ENCODE results near the gene GADD45GIP1.

Gene GADD45GIP1

DNA sequence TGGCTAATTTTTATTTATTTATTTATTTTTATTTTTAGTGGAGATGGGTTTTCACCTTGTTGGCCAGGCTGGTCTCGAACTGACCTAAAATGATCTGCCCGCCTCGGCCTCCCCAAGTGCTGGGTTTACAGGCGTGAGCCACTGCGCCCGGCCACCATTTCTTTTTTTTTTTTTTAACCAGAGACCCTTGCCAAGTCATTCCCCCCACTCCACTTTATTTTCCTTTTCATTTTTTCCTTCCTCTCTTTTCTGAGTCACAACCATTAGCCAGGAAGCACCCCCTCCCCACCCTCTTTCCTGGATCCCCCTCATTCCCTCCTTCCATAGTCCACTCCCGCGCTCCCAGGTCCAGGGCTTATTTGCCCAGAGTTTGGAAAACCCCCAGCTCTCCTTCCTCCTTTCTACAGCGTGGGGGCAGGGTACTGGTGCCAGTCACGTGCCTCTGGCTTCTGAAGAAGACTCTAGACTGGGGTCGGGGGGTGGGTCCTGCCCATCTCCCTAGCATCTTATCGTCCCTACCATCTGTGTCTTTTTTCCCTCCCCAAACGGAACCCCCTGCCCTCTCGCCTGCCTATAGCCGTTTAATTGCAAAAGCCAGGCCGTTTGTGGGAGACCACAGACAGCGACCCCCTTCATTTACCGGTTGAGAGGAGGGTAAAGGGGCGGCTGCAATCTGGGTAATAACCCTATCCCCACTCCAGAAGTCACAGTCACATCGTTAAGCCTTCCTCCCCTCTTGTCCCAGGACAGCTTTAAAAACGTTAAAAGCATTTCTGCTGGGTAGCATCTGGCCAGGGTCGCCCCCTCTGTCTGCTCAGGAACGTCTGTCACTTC, 19.7 kb downstream of the GADD45GIP1 start:
- H2AFZ ChIP-seq (ENCODE audit: low read length) = no peak overlapping the region

DNA sequence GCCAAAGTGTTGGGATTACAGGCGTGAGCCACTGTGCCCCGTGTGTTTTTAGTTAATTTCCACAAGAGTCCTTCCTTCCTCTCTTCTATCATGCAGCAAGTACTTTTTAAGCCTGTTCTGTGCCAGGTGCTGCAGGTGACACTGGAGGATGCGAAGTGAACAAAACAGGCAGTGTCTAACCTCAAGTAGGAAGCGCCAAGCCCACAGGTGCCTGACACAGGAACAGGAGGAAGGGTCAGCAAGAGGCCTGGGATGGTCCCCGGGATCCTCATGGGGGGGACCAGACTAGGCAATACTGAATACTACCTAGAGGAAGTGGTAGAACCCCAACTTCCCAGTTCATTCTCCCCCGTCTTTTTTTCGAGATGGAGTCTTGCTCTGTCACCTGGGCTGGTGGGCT, 20.4 kb downstream of the GADD45GIP1 start:
- no peak for TF ChIP-seq EZH2 (IDR thresholded peaks at IDR 0.05; ENCODE audit: borderline replicate concordance, low read length)
- TF ChIP-seq, protein P1, sequence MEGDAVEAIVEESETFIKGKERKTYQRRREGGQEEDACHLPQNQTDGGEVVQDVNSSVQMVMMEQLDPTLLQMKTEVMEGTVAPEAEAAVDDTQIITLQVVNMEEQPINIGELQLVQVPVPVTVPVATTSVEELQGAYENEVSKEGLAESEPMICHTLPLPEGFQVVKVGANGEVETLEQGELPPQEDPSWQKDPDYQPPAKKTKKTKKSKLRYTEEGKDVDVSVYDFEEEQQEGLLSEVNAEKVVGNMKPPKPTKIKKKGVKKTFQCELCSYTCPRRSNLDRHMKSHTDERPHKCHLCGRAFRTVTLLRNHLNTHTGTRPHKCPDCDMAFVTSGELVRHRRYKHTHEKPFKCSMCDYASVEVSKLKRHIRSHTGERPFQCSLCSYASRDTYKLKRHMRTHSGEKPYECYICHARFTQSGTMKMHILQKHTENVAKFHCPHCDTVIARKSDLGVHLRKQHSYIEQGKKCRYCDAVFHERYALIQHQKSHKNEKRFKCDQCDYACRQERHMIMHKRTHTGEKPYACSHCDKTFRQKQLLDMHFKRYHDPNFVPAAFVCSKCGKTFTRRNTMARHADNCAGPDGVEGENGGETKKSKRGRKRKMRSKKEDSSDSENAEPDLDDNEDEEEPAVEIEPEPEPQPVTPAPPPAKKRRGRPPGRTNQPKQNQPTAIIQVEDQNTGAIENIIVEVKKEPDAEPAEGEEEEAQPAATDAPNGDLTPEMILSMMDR (IDR thresholded peaks at IDR 0.05; ENCODE audit: low read length) = no peak
- Histone ChIP-seq H3F3A (ENCODE audit: insufficient read depth, low read length) (peaks cover 38% of the 10 kb centered on the region), H3K9ac (ENCODE audit: low read length) (peak overlapping the region; percentile 78), H3K79me2 (ENCODE audit: insufficient read depth, low read length) (peaks cover 39% of the 10 kb centered on the region), H3K27ac (ENCODE audit: low read depth, low read length, poor library complexity, severe bottlenecking) (peak overlapping the region; percentile 95), H4K20me1 (ENCODE audit: insufficient read depth, low read length) (0 out of 2 replicates have a peak, but pooled peaks cover 3% of the 10 kb centered on the region), H3K27me3 (ENCODE audit: insufficient read depth, low read length) (no peaks in the 10 kb centered on the region), H3K9me2 (ENCODE audit: low read depth, low read length) (no peaks in the 10 kb centered on the region), H3K4me3 (ENCODE audit: low read depth, low read length, poor library complexity, severe bottlenecking) (no peak overlapping the region), H3K9me3 (ENCODE audit: low read length) (no peaks in the 10 kb centered on the region), H3K4me1 (ENCODE audit: insufficient read depth, low read length, severe bottlenecking) (peaks cover 64% of the 10 kb centered on the region), H3K36me3 (ENCODE audit: insufficient read depth, low read length) (peaks cover 34% of the 10 kb centered on the region), H2AFZ (ENCODE audit: low read length) (no peak overlapping the region), H3K4me2 (ENCODE audit: low read length) (peak overlapping the region; percentile 57)

More for the DNA sequence above, 19.7 kb downstream of the GADD45GIP1 start:
- H3K36me3 ChIP-seq (ENCODE audit: insufficient read depth, low read length) = peaks cover 38% of the 10 kb centered on the region
- TF ChIP-seq EZH2 (IDR thresholded peaks at IDR 0.05; ENCODE audit: borderline replicate concordance, low read length) = no peak
- TF ChIP-seq, protein P1 (IDR thresholded peaks at IDR 0.05; ENCODE audit: low read length) = no peak
- H3K4me3 ChIP-seq (ENCODE audit: low read depth, low read length, poor library complexity, severe bottlenecking) = peak overlapping the region; percentile 99
- 0 out of 2 replicates have a peak, but pooled peaks cover 3% of the 10 kb centered on the region for H4K20me1 ChIP-seq (ENCODE audit: insufficient read depth, low read length)
- peak overlapping the region; percentile 95 for H3K27ac ChIP-seq (ENCODE audit: low read depth, low read length, poor library complexity, severe bottlenecking)
- peak overlapping the region; percentile 85 for H3K4me2 ChIP-seq (ENCODE audit: low read length)
- H3F3A ChIP-seq (ENCODE audit: insufficient read depth, low read length) = peaks cover 40% of the 10 kb centered on the region
- no peaks in the 10 kb centered on the region for H3K27me3 ChIP-seq (ENCODE audit: insufficient read depth, low read length)
- peaks cover 63% of the 10 kb centered on the region for H3K4me1 ChIP-seq (ENCODE audit: insufficient read depth, low read length, severe bottlenecking)
- H3K79me2 ChIP-seq (ENCODE audit: insufficient read depth, low read length) = peaks cover 31% of the 10 kb centered on the region
- peak overlapping the region; percentile 78 for H3K9ac ChIP-seq (ENCODE audit: low read length)
- H3K9me2 ChIP-seq (ENCODE audit: low read depth, low read length) = no peaks in the 10 kb centered on the region
- no peaks in the 10 kb centered on the region for H3K9me3 ChIP-seq (ENCODE audit: low read length)

DNA sequence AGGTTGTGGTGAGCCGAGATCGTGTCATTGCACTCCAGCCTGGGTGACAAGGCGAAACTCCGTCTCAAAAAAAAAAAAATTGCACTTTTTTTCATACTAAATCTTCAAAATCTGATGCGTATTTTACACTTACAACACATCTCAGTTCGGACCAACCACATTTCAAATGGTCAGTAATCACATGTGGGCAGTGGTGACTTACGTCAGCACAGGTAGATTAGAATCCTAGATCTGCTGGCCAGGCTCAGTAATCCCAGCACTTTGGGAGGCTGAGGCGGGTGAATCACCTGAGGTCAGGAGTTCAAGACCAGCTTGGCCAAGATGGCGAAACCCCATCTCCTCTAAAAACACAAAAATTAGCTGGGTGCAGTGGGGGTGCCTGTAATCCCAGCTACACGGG, 22.0 kb downstream of the GADD45GIP1 start:
- 0 out of 2 replicates have a peak, but pooled peaks cover 3% of the 10 kb centered on the region for H4K20me1 ChIP-seq (ENCODE audit: insufficient read depth, low read length)
- no peak overlapping the region for H2AFZ ChIP-seq (ENCODE audit: low read length)
- H3K4me1 ChIP-seq (ENCODE audit: insufficient read depth, low read length, severe bottlenecking) = peaks cover 52% of the 10 kb centered on the region
- no peak overlapping the region for H3K9ac ChIP-seq (ENCODE audit: low read length)
- H3K9me2 ChIP-seq (ENCODE audit: low read depth, low read length) = no peaks in the 10 kb centered on the region
- peaks cover 26% of the 10 kb centered on the region for H3F3A ChIP-seq (ENCODE audit: insufficient read depth, low read length)
- TF ChIP-seq EZH2 (IDR thresholded peaks at IDR 0.05; ENCODE audit: borderline replicate concordance, low read length) = no peak
- TF ChIP-seq, protein P1 (IDR thresholded peaks at IDR 0.05; ENCODE audit: low read length) = no peak
- no peak overlapping the region for H3K4me2 ChIP-seq (ENCODE audit: low read length)
- H3K27ac ChIP-seq (ENCODE audit: low read depth, low read length, poor library complexity, severe bottlenecking) = peak overlapping the region; percentile 21
- no peak overlapping the region for H3K4me3 ChIP-seq (ENCODE audit: low read depth, low read length, poor library complexity, severe bottlenecking)
- peaks cover 31% of the 10 kb centered on the region for H3K36me3 ChIP-seq (ENCODE audit: insufficient read depth, low read length)
- peaks cover 37% of the 10 kb centered on the region for H3K79me2 ChIP-seq (ENCODE audit: insufficient read depth, low read length)
- H3K27me3 ChIP-seq (ENCODE audit: insufficient read depth, low read length) = no peaks in the 10 kb centered on the region
- H3K9me3 ChIP-seq (ENCODE audit: low read length) = no peaks in the 10 kb centered on the region
